Keratinocyte (primary cell): ENCODE measurements around the gene KCNG2.

Experiments used
- CTCF ChIP-seq, 3 experiments: IDR thresholded peaks in 1 of 3; conservative IDR thresholded peaks in 1 of 3; optimal IDR thresholded peaks in 1 of 3; 2 replicates in 2 of 3; 3 replicates in 1 of 3; pipeline versions ENCODE3 to v1.5.1; 2011; ENCODE audit warnings: low read length in 3 of 3, mild to moderate bottlenecking in 3 of 3, moderate library complexity in 2 of 3, control low read depth in 1 of 3, inconsistent platforms in 1 of 3; ENCODE audit not compliant: insufficient read depth in 2 of 3; ENCODE audit errors: extremely low read depth in 1 of 3
- EZH2 ChIP-seq: IDR thresholded peaks from one replicate; pipeline ENCODE4 v1.6.1; 2012; ENCODE audit warnings: inconsistent platforms, mild to moderate bottlenecking, low read length, moderate library complexity

- TF ChIP-seq CTCF (optimal IDR thresholded peaks at IDR 0.05 in 1 of 3, IDR thresholded peaks at IDR 0.05 in 1 of 3, conservative IDR thresholded peaks at IDR 0.05 in 1 of 3; ENCODE audit: extremely low read depth in 1 of 3, insufficient read depth in 2 of 3, low read length in 3 of 3) (no peak), EZH2 (no peak)
These were observed 25.4 kb downstream of the KCNG2 start for GRCh38 chr18:79823120-79823519.
